ENCODE data around the gene MFSD12.
"Not testable (repeated sequence)": the region's sequence is repeated elsewhere in the genome, so short reads cannot be mapped to it uniquely, and the experiment has no call there.

Gene MFSD12

DNA sequence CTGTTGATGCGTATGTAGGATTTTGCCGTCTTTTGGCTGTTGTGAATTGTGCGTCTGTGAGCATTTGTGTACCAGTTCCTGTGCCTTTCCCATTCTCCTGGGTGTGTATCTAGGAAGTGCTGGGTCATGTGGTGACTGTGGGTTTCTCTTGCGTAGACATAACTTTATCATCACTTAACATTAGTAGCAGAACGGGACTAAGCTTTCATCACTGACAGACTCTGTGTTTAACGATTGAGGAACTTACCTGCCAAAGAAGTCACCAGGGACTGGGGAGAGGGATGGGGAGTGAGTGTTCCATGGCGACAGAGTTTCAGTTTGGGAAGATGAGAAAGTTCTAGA lies 36.3 kb downstream of the MFSD12 start:
- DNase-seq: no peak

DNA sequence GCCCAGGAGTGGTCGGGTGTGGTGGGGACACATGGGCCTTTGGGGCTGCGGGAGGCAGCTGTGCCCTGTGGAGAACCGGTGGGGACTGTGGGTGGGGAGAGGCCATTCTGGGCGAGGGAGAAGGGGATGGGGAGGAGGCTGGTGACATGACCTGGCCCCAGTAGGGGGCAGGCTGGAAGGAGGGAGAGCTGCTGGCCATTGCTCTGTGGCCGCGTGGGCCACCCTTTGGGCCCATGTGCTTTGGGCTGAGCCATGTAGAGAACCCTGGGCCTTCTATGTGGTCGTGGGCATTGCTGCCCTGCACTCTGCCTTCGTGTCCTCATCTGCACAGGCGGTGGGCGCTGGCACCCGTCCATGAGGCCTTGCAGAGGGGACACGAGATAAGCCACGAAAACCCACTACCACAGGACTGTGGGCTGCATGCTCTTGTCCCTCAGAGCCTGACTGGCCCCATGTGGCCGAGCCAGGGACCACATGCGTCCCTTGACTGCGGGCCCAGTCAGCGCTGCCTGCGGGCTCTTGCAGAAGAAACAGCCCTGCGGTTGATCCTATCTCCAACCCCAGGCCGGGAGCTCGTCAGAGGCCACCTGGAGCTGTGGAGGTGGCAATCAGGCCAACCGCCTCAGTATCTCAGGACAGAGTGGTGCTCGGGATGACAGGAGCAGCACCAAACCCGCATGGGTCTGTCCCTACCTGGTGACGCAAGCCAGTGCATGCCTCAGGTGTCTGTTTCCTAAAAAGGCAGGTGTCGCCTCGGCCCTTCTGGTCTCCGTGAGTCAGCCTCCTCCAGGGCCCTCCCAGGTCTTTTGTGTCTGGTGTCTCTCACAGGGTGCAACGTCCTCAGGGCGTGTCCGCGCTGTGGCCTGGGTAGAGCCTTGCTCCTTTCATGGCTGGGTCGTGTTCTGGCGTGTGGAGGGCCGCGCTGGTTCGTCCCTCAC lies 37.0 kb downstream of the MFSD12 start:
- DNase-seq: no peak

DNA sequence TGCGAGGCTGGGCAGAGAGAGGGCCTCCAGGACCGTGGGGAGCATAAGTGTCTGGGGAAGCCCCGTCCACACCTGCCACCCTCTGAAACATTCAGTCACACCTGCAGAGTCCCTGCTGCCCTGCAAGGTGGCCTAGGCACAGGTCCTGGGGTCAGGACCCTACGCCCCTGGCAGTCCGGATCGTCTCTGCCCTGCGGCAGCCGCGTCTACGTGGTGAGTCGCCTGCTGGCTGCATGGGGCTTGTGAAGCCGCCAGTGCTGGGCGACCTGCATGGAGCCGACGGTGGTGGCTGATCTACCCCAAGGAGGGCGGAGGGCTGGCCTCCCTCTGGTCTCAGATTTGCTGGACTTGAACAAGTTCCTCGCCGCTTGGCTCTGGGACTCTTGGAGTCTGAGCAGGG lies 38.3 kb downstream of the MFSD12 start:
- no peak for DNase-seq

DNA sequence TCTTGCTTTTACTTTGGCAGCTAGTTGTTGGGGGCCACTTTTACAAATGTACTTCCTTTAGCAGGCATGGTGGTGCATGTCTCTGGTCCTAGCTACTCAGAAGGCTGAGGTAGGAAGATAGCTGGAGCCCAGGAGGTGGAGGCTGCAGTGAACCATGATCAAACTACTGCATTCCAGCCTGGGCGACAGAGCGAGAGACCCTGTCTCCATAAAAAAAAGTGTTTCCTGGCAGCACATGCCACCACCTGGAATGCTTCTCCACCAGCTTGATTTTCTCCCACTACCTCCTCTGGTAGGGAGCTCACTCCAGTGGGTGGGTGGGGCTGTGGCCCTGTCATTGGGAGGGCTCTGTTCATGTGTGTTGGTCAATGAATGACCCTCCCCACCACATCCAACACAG lies 38.7 kb downstream of the MFSD12 start:
- no peak for DNase-seq

DNA sequence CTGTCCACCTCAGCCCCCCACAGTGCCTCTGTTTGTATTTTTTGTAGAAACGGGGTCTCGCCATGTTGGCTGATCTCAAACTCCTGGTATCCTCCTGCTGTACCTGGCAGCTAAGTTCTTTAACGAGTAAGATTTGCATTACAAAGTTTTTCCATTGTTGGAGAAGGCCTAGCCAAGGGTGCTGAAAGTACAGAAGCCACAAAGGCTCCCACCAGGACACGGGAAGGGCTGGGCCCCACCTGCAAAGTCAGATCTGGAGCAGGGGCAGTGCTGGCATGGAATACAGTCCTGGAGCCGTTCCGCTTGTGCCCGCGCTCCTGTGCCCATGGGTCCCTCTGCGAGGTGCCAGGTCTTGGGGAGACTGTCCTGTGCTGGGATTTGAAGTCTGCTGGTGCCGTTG lies 39.1 kb downstream of the MFSD12 start:
- no peak for DNase-seq

DNA sequence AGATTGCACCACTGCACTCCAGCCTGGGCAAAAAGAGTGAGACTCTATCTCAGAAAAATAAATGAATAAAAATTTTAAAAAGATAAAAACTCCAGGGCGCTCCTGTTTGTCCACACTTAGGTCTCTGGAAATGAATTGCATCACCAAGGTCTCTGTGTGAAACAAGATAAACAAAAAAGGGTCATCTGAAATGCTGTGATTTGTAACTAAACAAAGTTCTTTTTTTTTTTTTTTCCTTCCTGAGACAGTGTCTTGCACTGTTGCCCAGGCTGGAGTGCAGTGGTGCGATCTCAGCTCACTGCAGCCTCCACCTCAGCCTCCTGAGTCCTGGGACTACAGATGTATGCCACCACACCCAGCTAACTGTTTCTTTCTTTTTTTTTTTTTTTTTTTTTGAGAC lies 39.7 kb downstream of the MFSD12 start:
- no peak for DNase-seq

DNA sequence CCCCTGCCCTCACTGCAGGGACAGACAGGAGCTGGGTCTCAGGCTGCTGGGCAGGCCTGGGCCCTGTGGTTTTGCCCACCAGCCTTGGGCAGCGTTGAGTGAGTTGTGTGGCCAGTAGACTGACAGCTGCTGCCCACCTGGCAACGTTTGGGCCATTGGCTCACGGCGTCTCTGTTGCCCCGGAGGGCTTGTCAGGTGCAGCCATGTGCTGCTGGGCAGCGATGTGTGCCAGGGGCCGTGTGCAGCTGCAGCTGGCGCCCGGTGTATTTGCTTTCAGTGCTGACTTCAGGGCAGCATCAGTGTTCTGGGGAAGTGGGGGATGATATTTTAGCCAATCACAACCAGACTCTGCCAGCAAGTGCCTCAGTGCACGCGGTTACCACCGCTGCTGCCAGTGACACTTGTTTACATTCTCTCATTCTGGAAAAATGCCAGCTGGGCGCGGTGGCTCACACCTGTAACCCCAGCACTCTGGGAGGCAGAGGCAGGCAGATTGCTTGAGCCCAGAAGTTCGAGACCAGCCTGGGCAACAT lies 40.6 kb downstream of the MFSD12 start:
- no peak for DNase-seq

DNA sequence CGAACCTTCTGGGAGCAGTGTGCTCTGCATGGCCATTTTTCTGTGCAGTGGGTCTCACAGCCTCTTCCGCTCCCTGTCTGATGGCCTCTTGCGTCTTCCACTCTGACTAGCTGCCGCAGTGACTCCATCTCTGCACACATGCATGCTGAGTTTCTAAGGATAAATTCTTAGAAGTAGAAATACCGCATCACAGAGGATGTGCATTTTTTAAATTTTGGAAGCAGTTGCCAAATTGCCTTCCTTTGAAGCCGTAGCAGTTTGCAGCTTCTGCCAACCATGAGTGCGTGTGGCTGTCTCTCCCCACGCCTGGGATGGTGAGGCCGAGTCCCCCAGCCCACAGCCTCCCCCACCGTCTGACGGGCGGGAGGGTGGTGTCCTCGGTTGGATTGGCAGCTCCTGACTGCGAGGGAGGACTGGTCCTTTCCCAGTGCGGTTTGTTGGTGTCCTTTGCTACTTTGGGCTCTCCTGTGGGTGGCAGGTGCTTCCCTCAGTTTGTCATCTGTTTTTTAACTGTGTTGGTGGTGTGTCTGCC lies 41.4 kb downstream of the MFSD12 start:
- no peak for DNase-seq

DNA sequence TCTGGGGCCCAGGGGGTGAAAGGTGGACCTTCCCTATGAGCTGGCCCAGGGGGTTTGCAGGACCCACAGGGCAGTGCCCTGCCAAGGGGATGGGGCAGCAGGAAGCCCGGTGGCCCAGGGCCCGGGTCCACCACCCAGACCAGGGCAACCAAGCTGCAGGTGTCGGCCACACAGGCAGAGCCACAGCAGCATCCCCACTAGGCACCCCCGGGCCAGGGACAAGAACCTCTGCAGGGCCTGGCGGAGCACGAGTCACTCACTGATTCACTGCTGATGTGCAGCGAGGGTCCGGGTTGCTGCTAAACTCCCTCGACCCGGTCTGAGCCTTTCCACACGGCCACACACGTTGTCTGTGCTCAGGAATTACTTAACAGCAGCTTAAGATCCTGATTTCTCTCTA lies 42.5 kb downstream of the MFSD12 start:
- DNase-seq: no peak

DNA sequence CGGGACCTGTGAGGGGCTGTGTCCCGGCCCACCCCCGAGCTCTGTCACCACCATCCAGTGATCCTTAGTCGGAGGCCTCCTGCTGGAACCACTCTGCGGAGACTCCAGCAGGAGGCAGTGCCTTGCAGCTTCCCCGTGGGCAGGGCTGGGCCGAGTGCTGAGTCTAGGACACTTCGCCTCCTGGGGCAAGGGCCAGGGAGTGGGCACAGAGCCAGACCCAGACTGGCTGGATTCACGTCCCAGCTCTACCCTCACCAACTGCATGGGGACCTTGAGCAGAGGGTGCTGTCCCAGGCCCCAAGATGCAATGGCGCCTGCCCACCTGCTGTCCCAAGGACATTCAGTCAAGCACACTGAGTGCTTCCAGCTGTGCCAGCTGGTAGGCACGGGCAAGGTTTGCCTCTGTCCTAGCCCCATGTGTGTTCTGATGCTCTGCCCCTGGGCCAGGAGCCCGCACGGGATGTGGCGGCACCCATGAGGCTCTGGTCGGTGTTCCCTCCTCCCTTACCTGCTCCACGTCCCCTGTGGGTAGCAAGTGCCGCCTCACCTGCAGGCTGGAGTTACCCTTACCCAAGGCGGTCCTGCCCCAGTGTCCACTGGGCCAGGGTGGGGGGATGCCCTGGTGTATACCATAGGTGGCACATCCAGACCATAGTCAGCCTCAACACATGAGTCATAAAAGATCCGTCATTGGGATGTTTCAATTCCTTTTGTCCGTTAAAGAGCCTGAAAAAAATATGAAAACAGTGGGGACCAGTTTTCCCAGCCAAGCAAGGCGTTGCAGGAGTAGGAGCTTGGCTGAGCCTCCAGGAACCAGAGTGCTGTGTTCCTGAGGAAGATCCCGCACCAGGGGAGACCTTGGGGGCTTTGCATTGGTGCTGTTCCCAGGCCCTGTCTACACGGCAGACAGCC lies 43.9 kb downstream of the MFSD12 start:
- no peak for DNase-seq

DNA sequence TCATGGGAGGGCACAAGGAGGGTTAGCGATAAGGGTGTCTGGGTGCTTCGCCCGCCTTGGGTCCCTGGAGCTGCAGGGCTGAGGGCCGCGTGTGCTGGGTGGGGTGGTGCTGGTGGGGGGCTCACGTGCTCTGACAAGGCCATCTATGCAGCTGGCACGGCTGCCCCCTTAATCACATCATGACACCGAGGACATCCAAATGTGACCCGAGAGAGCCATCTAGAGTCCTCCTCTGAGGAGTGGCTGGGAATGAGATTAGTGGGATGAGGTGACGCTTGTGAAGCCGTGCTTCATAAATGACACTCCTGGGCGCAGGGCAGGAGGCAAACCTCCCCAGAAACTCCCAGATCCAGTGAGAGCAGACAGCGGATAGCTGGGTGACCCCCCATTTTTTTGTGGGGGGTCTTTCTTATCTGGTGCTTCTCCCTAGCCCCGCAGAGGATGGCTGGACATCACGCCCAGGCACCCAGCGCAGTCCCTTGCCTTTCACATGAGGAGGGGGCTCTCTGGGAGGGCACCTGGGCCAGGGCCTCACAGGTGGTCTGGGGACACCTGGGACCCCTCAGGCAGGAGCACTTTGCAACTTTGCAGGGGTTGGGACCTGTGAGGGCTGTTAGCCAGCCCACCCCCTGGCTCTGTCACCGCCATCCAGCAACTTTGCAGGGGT lies 44.7 kb downstream of the MFSD12 start:
- no peak for DNase-seq

DNA sequence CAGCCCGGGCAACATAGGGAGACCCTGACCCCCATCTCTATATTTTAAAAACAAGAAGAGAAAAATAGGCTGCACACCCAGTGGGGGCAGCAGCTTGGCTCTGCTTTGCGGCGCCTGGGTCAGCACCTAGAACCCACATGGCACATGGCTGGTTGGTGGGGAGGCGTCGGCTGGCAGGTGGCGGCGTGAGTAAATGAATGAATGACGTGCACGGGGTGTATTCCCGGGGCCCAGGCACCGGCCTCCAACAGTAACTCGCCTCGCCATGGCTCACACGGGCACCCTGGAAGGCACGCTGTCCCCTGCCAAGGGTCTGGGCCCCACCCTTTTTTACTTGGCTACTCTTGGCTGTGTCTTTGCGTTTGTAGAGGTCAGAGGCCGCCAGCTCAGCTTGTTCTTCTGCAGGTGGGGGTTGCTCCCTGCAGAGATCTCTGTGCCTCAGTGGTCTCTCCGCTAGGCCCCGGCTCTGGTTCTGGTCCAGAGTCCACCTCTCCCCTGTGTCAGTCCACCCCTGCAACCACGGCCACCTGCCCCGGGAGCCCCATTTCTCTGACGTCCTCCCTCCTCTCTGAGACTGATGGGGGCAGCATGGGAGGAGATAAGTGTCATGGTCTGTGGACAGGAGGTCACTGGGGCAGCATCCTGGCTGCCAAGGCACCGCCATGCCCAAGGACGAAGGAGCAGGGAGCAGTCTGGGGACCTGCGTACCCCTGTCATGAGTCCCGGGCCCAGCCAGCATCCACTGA lies 45.7 kb downstream of the MFSD12 start:
- no peak for DNase-seq

DNA sequence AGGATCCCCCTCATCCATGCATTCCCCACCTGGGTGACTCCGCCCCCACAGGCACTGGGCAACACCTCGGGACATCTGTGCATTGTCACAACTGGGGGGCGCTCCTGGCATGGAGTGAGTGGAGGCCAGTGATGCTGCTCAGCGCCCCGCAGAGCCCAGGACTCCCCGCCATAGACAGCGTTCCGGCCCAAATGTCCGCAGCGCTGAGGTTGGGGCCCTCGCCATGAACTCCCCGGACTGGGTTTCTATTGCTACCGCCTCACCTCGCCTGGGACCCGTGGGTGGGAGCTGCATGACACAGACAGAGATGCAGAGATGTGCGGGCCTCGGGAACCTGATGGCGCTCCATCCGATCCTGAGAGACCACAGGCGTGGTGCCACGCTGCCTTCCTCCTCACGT lies 46.7 kb downstream of the MFSD12 start:
- DNase-seq: no peak

DNA sequence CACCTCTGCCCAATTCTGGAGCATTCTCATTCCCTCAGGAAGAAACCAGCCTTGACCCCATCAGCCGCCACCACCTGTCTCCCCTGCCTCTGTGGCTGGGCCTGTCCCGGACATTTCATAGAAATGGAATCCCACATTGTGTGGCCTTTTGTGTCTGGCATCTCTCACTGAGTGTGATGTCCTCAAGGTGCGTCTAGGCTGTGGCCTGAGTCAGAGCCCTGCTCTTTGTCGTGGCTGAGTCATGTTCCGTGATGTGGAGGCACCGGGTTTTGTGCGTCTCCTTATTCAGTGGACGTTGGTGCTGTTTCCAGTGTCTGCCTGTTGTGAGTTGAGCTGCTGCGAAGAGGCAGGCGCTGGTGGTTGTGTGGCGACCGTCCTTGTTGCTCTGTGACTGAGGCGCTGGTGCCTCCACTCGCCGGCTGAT lies 47.8 kb downstream of the MFSD12 start:
- no peak for DNase-seq

DNA sequence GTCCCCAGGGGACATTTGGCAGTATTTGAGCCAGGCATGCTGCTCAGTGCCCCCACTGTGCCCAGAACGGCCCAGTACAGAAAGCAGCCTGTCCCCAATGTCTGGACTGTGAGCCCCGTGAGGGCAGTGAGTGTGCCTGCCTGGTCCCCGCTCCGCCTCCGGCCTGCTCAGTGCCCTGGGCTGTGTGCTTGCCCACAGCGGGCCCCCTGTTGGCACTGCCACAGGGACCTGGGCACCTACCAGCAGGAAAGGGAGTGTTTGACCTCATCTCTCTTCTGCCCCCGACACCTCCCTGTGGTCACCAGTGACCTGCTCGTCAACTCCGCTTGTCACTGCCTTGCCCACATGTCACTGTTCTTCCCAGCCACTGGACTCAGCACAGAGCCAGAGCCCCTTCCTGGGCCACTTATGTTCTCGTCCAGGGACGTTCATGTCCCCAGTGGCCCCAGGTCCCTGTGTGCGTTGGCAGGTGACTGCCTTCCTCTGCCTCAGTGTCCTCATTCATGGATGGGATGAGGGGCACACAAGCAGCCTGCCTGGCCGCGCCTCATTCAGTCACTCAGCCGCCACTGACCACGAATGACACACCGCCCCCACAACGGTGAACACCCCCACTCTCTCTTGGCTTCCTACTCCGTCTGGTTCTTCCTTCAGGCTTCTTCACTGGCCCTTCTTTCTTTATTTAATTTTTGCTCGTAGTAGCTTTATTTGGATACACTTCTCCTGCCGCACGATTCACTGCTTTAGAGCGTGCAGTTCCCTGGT lies 48.4 kb downstream of the MFSD12 start:
- DNase-seq: no peak

DNA sequence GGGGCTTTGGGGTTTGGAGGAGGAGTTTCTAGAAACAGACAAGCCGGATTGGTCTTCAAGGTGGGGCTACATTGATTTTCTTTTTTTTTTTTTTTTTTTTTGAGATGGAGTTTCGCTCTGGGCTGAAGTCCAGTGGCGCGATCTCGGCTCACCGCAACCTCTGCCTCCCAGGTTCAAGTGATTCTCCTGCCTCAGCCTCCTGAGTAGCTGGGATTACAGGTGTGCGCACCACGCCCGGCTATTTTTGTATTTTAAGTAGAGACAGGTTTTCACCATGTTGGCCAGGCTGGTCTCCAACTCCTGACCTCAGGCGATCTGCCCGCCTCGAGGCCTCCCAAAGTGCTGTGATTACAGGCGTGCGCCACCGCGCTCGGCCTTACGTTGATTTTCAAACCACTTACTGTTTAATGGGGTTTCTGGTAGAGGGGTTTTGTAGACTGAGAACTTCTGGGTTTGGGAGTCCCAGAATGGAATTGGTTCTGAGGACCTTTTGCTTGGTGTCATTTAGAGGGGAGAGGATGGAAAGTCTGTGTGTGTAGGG lies 49.2 kb downstream of the MFSD12 start:
- not testable (repeated sequence) for DNase-seq

DNA sequence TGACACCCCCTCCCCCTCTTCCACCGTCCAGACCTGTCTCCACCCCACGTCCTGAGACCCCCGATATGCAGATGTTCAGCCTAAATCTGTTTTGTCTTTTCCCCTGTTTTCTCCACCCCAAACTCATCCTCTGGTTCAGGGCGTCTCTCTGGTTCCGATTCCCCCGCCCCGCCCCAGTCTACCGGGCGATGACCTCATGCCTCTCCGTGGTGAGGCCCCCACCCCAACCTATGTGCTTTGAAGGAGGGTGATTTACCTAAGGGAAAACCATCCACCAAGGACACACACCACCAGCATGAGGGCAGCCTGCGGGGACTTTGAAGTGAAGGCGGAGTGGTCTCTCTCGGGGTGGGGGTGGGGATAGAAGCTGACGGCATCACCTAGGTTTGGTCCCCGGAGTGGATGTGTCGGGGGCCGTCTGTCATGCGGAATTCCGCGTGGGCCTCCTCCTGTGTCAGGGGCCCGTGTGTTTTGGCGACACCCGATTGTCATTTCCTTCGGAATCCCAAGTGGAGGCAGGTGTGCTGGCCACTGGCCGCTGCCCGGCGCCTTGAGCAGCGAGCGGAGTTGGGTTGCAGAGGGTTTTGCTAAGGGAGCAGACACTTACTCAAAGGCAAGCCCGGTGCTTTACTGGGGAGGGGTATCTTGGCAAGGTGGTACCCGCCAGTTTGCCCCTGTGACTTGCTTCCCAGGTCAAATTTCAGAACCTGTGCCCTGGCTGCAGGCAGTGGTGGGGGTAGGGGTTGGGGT lies 49.8 kb downstream of the MFSD12 start:
- no peak for DNase-seq

DNA sequence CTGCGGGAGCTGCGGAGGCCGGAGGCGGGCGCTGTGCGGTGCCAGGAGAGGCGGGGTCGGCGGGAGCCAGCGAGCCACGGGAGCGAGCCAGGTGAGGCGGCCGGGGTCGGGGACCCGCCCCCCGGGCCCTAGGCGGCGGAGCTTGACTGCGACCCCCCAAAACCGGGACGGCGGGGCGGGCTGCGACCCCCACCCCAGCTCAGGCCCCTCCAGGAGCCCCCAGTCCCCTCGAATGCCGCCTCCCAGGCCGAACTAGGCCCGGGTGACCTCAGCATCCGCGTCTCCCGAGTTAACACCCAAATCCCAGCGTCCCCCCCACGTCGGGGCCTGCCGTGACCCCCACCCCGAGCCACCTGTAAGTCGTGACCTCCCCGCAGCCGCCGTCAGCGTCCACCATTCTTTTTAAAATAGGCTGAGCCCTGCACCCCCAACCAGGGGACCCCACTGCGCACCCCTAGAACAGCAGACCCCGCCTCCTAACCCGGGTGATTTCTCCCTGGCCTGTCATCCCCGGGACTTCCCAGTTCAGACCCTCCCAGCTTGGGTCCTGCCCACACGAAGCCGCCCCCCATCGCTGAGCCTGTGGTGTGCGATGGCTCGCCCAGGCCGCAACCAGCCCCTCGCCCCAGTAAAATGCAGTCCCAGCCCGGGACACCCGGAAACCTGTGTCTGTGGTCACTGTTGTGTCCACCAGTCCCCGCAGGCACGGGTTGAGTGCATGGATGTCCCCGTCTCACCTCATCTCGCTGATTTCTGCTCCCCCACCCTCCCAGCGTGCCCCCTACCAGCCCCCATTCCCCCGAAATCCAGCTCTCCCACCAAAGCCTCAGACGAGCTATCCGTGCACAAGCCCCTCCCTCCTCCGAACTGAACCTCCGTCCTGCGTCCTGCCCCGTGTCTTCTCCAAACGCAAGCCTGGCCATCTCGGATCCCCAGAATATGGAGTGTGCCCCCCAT lies 50.7 kb downstream of the MFSD12 start:
- DNase-seq: no peak

Measured in amniotic stem cell (primary cell).